GM21528 (cell line): ENCODE measurements around the gene BOLA2B.

Experiments used
- ATAC-seq: cut with Tn5 transposase; IDR thresholded peaks from one replicate; pipeline ENCODE4 v1.9.1; 2021; ENCODE audit warnings: mild to moderate bottlenecking, moderate library complexity; ENCODE audit not compliant: unreplicated experiment, low FRiP score

The BOLA2B gene

GRCh38 chr16:30145657-30146056 is 47.8 kb downstream of the BOLA2B start:
- ATAC-seq: no peak

- ATAC-seq: no peak
Observed at GRCh38 chr16:30144917-30145316, 48.5 kb downstream of the BOLA2B start.

- ATAC-seq: no peak
Observed at GRCh38 chr16:30144017-30144416, 49.4 kb downstream of the BOLA2B start.

GRCh38 chr16:30143347-30143702 is 50.1 kb downstream of the BOLA2B start:
- no peak for ATAC-seq
